GM18951 (cell line): ENCODE measurements around the gene APOA1.

Experiments
- POLR2A ChIP-seq: IDR thresholded peaks from 4 replicates; pipeline ENCODE4 v1.6.1; 2011; ENCODE audit warnings: mild to moderate bottlenecking; ENCODE audit not compliant: insufficient read length, insufficient read depth; ENCODE audit errors: extremely low read depth
- in situ Hi-C: fragments of 300-500 bp; cut with MboI; formaldehyde crosslinking; loops from one replicate; pipeline ENCODE4 v1.12.0; 2022; ENCODE audit warnings: low sequenced_read_pairs, mixed read lengths, inconsistent platforms; ENCODE audit not compliant: unreplicated experiment

The APOA1 gene

DNA sequence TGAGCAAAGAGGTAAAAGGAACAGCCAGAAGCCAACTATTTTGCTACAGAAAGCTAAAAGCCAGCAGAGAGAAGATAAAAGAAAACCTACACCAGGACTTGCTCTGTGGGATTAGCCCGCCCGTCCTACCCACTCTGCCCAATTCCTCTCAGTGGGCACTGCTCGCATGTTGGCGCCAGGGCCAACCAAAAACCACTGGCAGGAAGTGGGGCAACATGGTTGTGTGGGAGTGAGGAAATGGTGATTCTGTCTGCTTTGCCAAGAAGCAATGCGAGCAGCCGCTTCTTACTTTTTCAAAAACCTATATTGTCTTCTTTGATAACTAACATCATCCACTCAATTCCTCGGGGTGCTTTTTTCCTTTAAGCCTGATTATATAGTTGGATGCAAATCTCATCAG lies 14.2 kb upstream of the APOA1 start:
- in situ Hi-C loops, result no loop called here
- no peak for TF ChIP-seq POLR2A

DNA sequence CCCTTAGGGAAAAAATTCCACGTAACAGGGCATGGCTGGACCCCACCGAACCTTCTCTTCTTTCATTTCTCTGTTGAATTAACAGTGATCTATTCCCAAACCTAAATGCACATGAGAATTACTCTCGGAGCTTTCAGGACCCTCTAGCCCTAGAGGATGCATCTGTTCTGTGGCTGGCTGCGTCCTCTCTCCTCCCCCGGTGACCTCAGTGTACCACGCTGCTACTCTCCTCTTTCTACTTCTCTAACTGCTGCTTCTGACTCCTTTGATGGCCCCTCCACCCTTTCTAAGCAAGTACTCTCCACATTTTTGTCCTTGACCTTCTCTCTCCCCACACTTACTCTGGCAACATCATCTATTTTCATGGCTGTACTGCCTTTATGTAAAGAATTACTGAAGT lies 12.1 kb upstream of the APOA1 start:
- TF ChIP-seq POLR2A, result no peak
- in situ Hi-C loops, result no loop called here

DNA sequence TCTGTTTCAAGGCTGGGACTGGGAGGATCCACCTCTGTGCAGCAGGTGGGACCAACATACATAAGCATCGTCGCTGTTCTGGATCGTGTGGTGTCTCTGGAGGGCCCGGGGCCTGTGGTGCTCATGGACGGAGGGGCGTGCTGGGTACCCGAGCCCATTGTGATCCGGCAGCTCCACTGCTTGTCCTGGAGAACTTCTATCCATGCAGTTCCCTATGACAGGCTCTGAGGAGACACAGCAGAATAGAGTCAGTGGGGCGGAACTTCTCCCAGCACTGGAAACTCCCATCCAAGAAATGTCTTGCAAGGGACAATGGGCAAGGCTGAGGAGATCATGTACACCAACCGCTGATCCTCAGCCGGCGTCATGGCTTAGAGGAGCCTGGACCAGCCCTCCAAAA lies 11.6 kb upstream of the APOA1 start:
- in situ Hi-C loops, result no loop called here
- no peak for TF ChIP-seq POLR2A

DNA sequence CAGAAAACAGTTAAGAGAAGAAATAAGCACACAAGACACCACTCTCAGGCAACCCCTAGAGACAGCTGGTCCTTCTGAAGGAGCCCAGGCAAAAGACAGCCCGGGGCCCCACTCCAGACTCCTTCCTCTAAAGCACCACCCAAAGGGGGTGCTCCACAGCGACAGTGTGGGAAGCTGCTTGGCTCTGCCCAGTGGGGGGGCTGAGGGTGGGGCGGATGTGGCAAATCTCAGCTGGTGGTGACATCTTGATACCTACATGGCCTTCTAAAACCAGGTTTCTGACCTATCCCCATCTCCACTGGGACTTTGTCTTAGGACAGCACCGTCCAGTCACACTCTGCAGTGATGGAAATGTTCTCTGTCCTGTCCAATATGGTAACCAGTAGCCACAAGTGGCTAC lies 10.2 kb upstream of the APOA1 start:
- in situ Hi-C loops, result no loop called here
- TF ChIP-seq POLR2A, result no peak

DNA sequence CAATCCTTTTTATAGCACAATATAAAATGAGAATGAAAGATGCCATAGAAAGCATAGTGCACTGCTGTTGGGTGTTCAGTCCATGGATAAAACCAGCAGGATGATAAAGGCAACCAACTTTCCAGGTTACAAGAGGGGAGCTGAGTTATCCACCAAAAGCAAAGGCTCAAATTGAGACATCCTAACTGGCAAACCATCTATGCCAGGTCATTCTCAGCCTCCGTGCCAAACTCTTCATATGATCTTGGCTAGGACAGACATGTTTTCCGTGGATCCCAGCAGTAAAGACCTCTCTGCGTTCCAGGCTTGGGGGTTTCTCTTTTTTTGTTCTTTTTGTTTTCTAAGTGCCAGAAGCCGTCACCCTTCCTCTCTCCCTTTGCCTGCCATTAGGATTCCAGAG lies 7.3 kb upstream of the APOA1 start:
- in situ Hi-C loops, result no loop called here
- TF ChIP-seq POLR2A, result no peak

DNA sequence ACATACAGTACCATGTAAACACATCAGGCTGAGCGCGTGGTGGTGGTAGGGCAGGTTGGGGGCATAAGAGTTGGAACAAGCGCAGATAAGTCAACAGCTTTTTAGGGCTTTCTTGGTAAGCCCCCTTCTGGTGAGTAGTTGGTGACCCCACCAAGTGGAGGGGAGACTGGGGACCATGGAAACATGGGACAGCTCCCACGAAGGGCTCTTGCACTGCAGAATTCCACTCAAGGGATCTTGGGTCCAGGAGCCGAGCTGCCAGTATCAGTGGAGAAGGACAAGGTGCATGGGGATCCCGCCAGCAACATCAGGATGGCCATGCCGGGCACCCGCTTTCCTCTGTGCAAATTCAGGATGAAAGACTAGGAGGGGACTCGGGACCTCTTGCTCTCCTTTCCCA lies 6.2 kb upstream of the APOA1 start:
- in situ Hi-C loops, result no loop called here
- no peak for TF ChIP-seq POLR2A

DNA sequence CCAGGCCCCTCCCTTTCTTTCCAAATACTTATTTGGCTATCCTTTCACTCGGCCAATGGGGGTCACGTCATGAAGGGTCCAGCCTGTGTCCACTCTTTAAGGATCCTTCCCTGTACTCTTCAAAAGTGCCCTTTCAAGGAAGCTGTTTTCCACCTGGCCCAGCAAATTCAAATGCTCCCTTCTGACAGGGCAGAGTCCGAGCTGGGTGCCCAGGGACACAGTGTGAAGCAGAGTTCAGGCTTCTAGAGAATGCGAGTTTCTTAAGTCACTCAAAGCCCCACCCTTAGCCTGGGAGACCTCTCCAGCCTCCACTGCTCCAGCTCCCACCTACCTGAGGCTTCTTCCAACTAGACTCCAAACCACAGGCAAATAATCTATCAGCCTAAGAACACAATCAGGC lies 5.5 kb upstream of the APOA1 start:
- no peak for TF ChIP-seq POLR2A
- in situ Hi-C loops, result no loop called here

DNA sequence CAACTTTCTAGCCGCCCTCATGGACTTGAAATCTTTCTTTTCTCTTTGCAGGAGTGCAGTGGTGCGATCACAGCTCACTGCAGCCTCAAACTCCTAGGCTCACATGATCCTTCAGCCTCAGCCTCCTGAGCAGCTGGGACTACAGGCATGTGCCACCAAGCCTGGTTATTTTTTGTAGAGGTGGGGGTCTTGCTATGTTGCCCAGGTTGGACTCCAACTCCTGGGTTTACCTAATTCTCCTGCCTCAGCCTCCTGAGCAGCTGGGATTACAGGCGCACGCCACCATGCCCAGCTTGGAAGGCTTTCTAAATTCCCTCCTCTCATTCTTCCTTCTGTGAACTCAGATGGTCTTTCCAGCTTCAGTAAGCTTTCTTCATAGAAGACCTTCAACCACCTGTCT lies 4.7 kb upstream of the APOA1 start:
- TF ChIP-seq POLR2A, result no peak
- in situ Hi-C loops, result no loop called here

DNA sequence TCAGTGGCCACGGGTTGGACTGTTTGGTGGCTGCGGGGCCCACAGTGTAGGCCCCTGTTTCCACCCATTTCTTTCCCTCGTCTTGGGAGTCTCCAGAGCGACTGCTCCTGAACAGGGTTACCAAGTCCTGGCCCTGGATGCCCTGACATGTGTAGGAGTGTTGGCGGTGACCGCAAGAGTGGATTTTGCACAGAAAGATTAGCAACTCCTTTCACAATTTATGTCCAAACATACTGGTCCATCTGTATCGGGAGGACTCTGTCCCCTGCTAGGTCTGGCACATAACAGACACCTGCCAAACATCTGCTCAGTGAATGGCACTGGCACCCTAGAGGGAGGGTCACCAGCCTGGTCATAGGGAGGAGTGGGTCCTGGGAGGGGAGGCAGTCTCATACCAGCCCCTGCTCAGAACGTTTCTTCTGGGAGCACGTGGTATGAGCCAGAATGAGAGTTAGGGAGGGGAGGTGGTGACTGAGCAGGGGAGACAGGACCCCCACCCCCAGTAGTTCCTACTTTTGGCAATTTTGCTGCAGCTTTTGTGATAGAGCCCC lies 3.4 kb upstream of the APOA1 start:
- TF ChIP-seq POLR2A, result no peak
- in situ Hi-C loops, result no loop called here

DNA sequence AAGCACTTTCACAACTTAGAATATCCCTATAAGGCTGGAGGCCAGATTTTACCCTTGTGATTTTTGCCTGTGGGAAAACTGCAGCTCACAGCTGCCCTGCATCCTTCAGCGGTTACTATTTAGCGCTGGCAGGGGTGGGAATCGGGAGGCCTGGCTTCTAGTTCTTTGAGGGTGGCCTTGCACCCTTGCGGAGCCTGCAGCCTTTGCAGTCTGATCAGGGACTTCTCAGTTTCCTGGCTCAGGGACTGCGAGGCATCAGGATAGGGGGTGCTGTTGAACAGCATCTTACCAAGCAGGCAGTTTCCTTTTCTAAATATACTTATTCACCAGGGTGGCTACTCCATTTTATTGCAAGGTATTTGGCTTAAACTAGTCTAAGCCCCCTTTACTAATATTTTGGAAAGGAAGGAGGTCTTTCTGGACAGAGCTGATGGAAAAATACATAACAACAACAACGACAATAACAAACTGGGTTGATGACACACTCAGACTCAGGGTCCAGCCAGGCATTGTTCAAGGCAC lies 2.9 kb upstream of the APOA1 start:
- TF ChIP-seq POLR2A, result no peak
- in situ Hi-C loops, result no loop called here

DNA sequence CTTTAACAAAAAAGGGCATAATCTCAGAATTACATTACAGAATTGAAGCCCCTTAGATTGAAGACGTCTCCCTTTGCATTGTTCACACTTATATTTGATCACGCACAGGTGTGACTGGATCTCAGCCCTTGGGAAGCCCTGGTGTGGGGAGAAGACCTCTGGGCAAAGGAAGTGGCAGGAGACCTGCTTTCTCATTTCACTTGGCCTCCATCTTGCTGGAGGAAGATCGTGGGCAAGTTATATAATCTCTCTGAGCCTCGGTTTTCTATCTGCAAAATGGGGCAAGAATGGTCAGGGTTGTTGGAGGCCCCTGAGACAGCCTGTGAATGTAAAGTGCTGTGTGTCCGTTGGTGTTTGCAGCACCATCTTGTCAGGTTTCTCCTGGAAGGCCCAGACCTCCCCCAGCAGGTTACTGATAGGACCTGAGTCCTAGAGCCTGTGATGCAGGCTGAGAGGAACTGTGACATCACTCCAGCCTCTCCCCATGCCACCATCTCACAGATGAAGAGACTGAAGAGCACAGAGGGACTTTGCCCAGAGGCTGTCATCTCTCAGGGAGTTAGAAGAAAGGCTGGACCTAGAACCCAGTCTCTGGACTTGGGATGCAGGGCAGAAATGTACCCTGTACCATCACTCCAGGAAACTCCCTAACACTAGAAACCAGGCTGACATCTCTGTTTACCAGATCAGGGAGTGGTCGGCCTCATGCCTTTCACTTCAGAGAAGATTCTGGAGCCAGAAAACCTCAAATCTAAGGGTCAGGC lies 1.1 kb upstream of the APOA1 start:
- in situ Hi-C loops, result no loop called here
- no peak for TF ChIP-seq POLR2A

DNA sequence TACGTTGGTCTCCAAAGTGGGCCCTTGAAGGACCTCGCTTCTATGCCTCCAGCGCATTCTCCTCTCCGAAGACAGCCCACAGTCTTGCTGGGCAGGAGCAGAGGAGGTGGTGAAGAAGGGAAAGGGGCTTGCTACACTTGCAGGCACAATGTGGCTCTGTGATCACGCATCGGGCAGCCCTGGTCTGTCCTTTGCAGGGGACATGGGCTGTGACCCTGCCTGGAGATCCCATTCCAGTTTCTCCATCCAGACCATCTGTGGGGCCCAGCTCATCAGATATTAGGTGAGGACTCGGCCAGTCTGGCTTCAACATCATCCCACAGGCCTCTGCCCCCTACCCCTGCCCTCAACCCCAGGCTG lies 810 bp downstream of the APOA1 start:
- in situ Hi-C loops, result no loop called here
- TF ChIP-seq POLR2A, result no peak

DNA sequence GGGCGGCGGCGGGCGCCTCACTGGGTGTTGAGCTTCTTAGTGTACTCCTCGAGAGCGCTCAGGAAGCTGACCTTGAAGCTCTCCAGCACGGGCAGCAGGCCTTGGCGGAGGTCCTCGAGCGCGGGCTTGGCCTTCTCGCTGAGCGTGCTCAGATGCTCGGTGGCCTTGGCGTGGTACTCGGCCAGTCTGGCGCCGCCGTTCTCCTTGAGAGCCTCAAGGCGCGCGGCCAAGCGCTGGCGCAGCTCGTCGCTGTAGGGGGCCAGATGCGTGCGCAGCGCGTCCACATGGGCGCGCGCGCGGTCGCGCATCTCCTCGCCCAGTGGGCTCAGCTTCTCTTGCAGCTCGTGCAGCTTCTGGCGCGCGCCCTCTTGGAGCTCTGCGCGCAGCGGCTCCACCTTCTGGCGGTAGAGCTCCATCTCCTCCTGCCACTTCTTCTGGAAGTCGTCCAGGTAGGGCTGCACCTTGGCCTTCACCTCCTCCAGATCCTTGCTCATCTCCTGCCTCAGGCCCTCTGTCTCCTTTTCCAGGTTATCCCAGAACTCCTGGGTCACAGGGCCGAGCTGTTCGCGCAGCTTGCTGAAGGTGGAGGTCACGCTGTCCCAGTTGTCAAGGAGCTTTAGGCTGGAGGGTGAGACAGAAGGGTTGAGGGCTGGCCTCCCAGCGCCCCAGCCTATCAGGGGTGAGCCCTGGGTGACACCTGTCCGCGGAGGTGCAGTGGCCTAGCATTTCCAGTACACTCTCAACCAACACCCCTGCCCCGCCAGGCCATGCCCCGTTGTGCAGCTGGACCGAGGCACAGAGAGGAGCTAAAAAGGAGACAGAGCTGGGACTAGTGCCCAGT lies 1.4 kb downstream of the APOA1 start:
- peak; percentile 36 for TF ChIP-seq POLR2A
- in situ Hi-C loops, result no loop called here
